Stomach (tissue), 9 donors: ENCODE results near the gene LONRF2. TPM values are rescaled to one million over a fixed set of nuclear protein-coding genes. Genes with fewer than 3 reads are reported as not detected.

Source experiments
- DNase-seq, 2 donors: peaks; one replicate each; pipeline versions ENCODE4 v3.0.0 to v3.0.0-alpha.2; 2013 to 2019
- H3K27ac ChIP-seq, 5 donors: fragments of 200-600 bp in 4 of 5; sonication (generic) in 4 of 5; one replicate each; pipeline ENCODE4 v1.5.1; 2013 to 2019; ENCODE audit warnings: mild to moderate bottlenecking in 1 of 5, moderate library complexity in 1 of 5
- H3K27me3 ChIP-seq, 3 donors: fragments of 200-600 bp; sonication (generic); one replicate each; pipeline ENCODE4 v1.5.1; 2017 to 2019; ENCODE audit warnings: mixed run types in 1 of 3
- H3K36me3 ChIP-seq, 4 donors: fragments of 200-600 bp; sonication (generic); 1 replicate in 3 of 4; 2 replicates in 1 of 4; pipeline ENCODE4 v1.5.1; 2016 to 2019
- H3K4me1 ChIP-seq, 4 donors: fragments of 200-600 bp; sonication (generic); one replicate each; pipeline ENCODE4 v1.5.1; 2016 to 2019
- H3K4me3 ChIP-seq, 4 donors: fragments of 200-600 bp; sonication (generic) in 3 of 4; one replicate each; pipeline ENCODE4 v1.5.1; 2016 to 2019; ENCODE audit warnings: mild to moderate bottlenecking in 1 of 4
- H3K9me3 ChIP-seq, 4 donors: fragments of 200-600 bp; sonication (generic); one replicate each; pipeline ENCODE4 v1.5.1; 2016 to 2019
- CTCF ChIP-seq, 7 experiments: fragments of 450-650 bp in 4 of 7; fragments of 200-600 bp in 3 of 7; sonication (generic) in 3 of 7; IDR thresholded peaks; one replicate each; pipeline ENCODE4 v1.5.1; 2016 to 2019; ENCODE audit warnings: antibody characterized with exemption in 7 of 7, control low read depth in 2 of 7, mild to moderate bottlenecking in 1 of 7
- EP300 ChIP-seq: sonication (generic); formaldehyde crosslinking; IDR thresholded peaks from one replicate; pipeline ENCODE4 v1.6.1; 2017; ENCODE audit warnings: antibody characterized with exemption
- POLR2A ChIP-seq, 4 donors: fragments of 450-650 bp; IDR thresholded peaks; one replicate each; pipeline ENCODE4 v1.6.1; 2016; ENCODE audit warnings: antibody characterized with exemption in 4 of 4, control low read depth in 2 of 4, mild to moderate bottlenecking in 1 of 4, moderate library complexity in 1 of 4
- POLR2AphosphoS5 ChIP-seq, 3 donors: sonication (generic); formaldehyde crosslinking; IDR thresholded peaks; one replicate each; pipeline ENCODE4 v1.6.1; 2016; ENCODE audit warnings: antibody characterized with exemption in 3 of 3
- WGBS, 5 donors: extraction: QIAGEN DNeasy Blood & Tissue Kit in 3 of 5; methylation state at CpG; one replicate each; pipeline versions ENCODE4 v1.1.5 to v1.1.7; 2013 to 2018; 5-methylcytosine and 5-hydroxymethylcytosine counted together
- intact Hi-C: fragments of 100-400 bp; cut with DNase I; formaldehyde crosslinking; loops from one replicate; pipeline ENCODE4 v1.15.1; 2023; ENCODE audit warnings: low total_unique reads
- polyA plus RNA-seq, 3 donors: library from polyadenylated mRNA; stranded (reverse); fragments of 200-250 nt; gene quantifications; one replicate each; pipeline ENCODE4 v1.2.3, GENCODE V29; 2013
- total RNA-seq, 5 donors: library from RNA; depleted of rRNA; stranded (reverse); fragments of >200 nt; gene quantifications; one replicate each; pipeline versions ENCODE4 v1.1.0 to v1.2.3, GENCODE V29; 2014 to 2016
- donor health status: healthy with polysubstance abuse.
- donor health status: Bipolar disorder and iron deficiency.
- donor health status: healthy.

LONRF2 gene
- total and polyA plus RNA-seq, 8 donors, result 0.31 to 32.1 (median 4.7) TPM

GRCh38 chr2:100294162-100294497 lies 28.2 kb downstream of the LONRF2 start:
- H3K4me1 ChIP-seq, result peaks cover 0 to 21% (median 11%) of the 10 kb centered on the region in 4 donors
- TF ChIP-seq CTCF (IDR thresholded peaks at IDR 0.05) (no peak), EP300 (no peak)
- no peak for DNase-seq
- intact Hi-C loops, result no loop called here
- peaks cover 11 to 64% (median 36%) of the 10 kb centered on the region in 4 donors for H3K36me3 ChIP-seq
- H3K9me3 ChIP-seq, result no peaks in the 10 kb centered on the region
- no peak overlapping the region for H3K4me3 ChIP-seq
- no peak overlapping the region for H3K27ac ChIP-seq
- WGBS, 5 donors, result 76 to 92% (median 89%) methylated on average over 9 of the region's 9 CpGs
- H3K27me3 ChIP-seq, result no peaks in the 10 kb centered on the region

GRCh38 chr2:100293341-100294161 lies 28.8 kb downstream of the LONRF2 start:
- Histone ChIP-seq H3K36me3 (peaks cover 5 to 62% (median 33%) of the 10 kb centered on the region in 4 donors), H3K9me3 (no peaks in the 10 kb centered on the region), H3K27me3 (no peaks in the 10 kb centered on the region), H3K4me3 (no peak overlapping the region), H3K4me1 (peaks cover 0 to 21% (median 11%) of the 10 kb centered on the region in 4 donors), H3K27ac (no peak overlapping the region)
- WGBS, 5 donors, result 77 to 95% (median 86%) methylated on average over 9 of the region's 9 CpGs
- intact Hi-C loops, result no loop called here
- DNase-seq, result no peak
- TF ChIP-seq POLR2A (IDR thresholded peaks at IDR 0.05), result no peak
- TF ChIP-seq EP300, result no peak

- H3K36me3 ChIP-seq, result peaks cover 0 to 57% (median 23%) of the 10 kb centered on the region in 4 donors
- no peak for TF ChIP-seq POLR2A (IDR thresholded peaks at IDR 0.05)
- TF ChIP-seq EP300, result no peak
- peak in 2 of 3 donors; percentile 10 to 34 for TF ChIP-seq POLR2AphosphoS5 (IDR thresholded peaks at IDR 0.05)
- no peak for TF ChIP-seq CTCF (IDR thresholded peaks at IDR 0.05)
- H3K4me1 ChIP-seq, result peaks cover 0 to 21% (median 11%) of the 10 kb centered on the region in 4 donors
- peak overlapping the region in 2 of 5 donors; percentile 63 to 64 for H3K27ac ChIP-seq
- WGBS, 5 donors, result 43 to 50% (median 48%) methylated on average over 4 of the region's 4 CpGs
- no peak overlapping the region for H3K4me3 ChIP-seq
- no peaks in the 10 kb centered on the region for H3K9me3 ChIP-seq
- H3K27me3 ChIP-seq, result no peaks in the 10 kb centered on the region
- peak; percentile 37 to 70 for DNase-seq
- intact Hi-C loops, result no loop called here
Measured at GRCh38 chr2:100292022-100292580, 30.2 kb downstream of the LONRF2 start.

GRCh38 chr2:100291152-100291970 lies 30.9 kb downstream of the LONRF2 start:
- Histone ChIP-seq H3K36me3 (peaks cover 0 to 57% (median 24%) of the 10 kb centered on the region in 4 donors), H3K27me3 (no peaks in the 10 kb centered on the region), H3K27ac (peak overlapping the region in 4 of 5 donors; percentile 7 to 64 (median 44)), H3K9me3 (no peaks in the 10 kb centered on the region), H3K4me3 (no peak overlapping the region), H3K4me1 (peaks cover under 1 to 25% (median 11%) of the 10 kb centered on the region in 4 donors)
- intact Hi-C loops, result no loop called here
- DNase-seq, result peak; percentile 62 to 89
- WGBS, 5 donors, result 48 to 55% (median 53%) methylated on average over 13 of the region's 13 CpGs
- TF ChIP-seq EP300 (no peak), POLR2AphosphoS5 (IDR thresholded peaks at IDR 0.05) (peak in 2 of 3 donors; percentile 13 to 67)

- Histone ChIP-seq H3K4me3 (no peak overlapping the region), H3K36me3 (peaks cover 0 to 57% (median 21%) of the 10 kb centered on the region in 4 donors), H3K27ac (peak overlapping the region in 3 of 5 donors; percentile 7 to 64 (median 63)), H3K27me3 (no peaks in the 10 kb centered on the region), H3K4me1 (peaks cover 4 to 32% (median 17%) of the 10 kb centered on the region in 4 donors), H3K9me3 (no peaks in the 10 kb centered on the region)
- DNase-seq, result no peak
- TF ChIP-seq CTCF (IDR thresholded peaks at IDR 0.05), result no peak
- TF ChIP-seq EP300, result no peak
- TF ChIP-seq POLR2AphosphoS5 (IDR thresholded peaks at IDR 0.05), result no peak
- TF ChIP-seq POLR2A (IDR thresholded peaks at IDR 0.05), result no peak
- intact Hi-C loops, result no loop called here
- 56 to 66% (median 60%) methylated on average over 7 of the region's 7 CpGs for WGBS, 5 donors
Measured at GRCh38 chr2:100290718-100291151, 31.6 kb downstream of the LONRF2 start.
